Mesendoderm (in vitro differentiated cells): ENCODE results near the gene MYO1A.

Experiments
- DNase-seq: peaks from one replicate; pipeline ENCODE4 v3.0.0; 2013
- H2AK5ac ChIP-seq: 2 replicates; pipeline ENCODE4 v1.6.1; 2013; ENCODE audit warnings: low read length, inconsistent platforms
- H2BK120ac ChIP-seq: 2 replicates; pipeline ENCODE4 v1.6.1; 2013; ENCODE audit warnings: low read depth, mild to moderate bottlenecking, low read length, moderate library complexity, mixed read lengths
- H2BK15ac ChIP-seq: replicated peaks from 2 replicates; pipeline ENCODE4 v1.6.1; 2013; ENCODE audit warnings: low read depth, mild to moderate bottlenecking, moderate library complexity
- H2BK5ac ChIP-seq: 2 replicates; pipeline ENCODE4 v1.6.1; 2013; ENCODE audit warnings: low read length, inconsistent platforms
- H3K18ac ChIP-seq: 2 replicates; pipeline ENCODE4 v1.6.1; 2013; ENCODE audit warnings: mild to moderate bottlenecking, low read length, mixed read lengths
- H3K23ac ChIP-seq: one replicate; pipeline ENCODE4 v1.6.1; 2013; ENCODE audit warnings: low read length
- H3K27ac ChIP-seq: 2 replicates; pipeline ENCODE4 v1.5.1; 2013; ENCODE audit warnings: low read depth, mild to moderate bottlenecking, inconsistent platforms, low read length, moderate library complexity
- H3K27me3 ChIP-seq: 2 replicates; pipeline ENCODE4 v1.6.1; 2013; ENCODE audit warnings: low read length, control low read depth, mild to moderate bottlenecking, inconsistent platforms; ENCODE audit not compliant: insufficient read depth, poor library complexity
- H3K36me3 ChIP-seq: 2 replicates; pipeline ENCODE4 v1.6.1; 2013; ENCODE audit warnings: low read length, inconsistent platforms; ENCODE audit not compliant: control insufficient read depth, insufficient read depth
- H3K4ac ChIP-seq: one replicate; pipeline ENCODE4 v1.6.1; 2013; ENCODE audit warnings: low read depth, mild to moderate bottlenecking, low read length, moderate library complexity
- H3K4me1 ChIP-seq: 2 replicates; pipeline ENCODE4 v1.6.1; 2013; ENCODE audit warnings: low read depth, low read length, inconsistent platforms; ENCODE audit not compliant: control insufficient read depth
- H3K4me2 ChIP-seq: 2 replicates; pipeline ENCODE4 v1.6.1; 2013; ENCODE audit warnings: low read length
- H3K4me3 ChIP-seq: 2 replicates; pipeline ENCODE4 v1.5.1; 2013; ENCODE audit warnings: mild to moderate bottlenecking, low read length
- H3K56ac ChIP-seq: one replicate; pipeline ENCODE4 v1.6.1; 2013; ENCODE audit warnings: low read length
- H3K79me1 ChIP-seq: 2 replicates; pipeline ENCODE4 v1.6.1; 2013; ENCODE audit warnings: low read length, inconsistent platforms
- H3K79me2 ChIP-seq: 2 replicates; pipeline ENCODE4 v1.6.1; 2013; ENCODE audit warnings: mild to moderate bottlenecking, low read length; ENCODE audit not compliant: control insufficient read depth, insufficient read depth
- H3K9ac ChIP-seq: 2 replicates; pipeline ENCODE4 v1.6.1; 2013; ENCODE audit warnings: low read length, inconsistent platforms
- H4K5ac ChIP-seq: one replicate; pipeline ENCODE4 v1.6.1; 2013; ENCODE audit warnings: low read length
- H4K8ac ChIP-seq: one replicate; pipeline ENCODE4 v1.6.1; 2013; ENCODE audit warnings: low read depth, mild to moderate bottlenecking, control low read depth, low read length, moderate library complexity
- WGBS: extraction: QIAGEN DNeasy Blood & Tissue Kit; methylation state at CpG from one replicate; pipeline ENCODE4 v1.1.7; 2013; ENCODE audit warnings: low lambda C conversion rate, missing lambda C conversion rate; ENCODE audit not compliant: insufficient coverage; ENCODE audit errors: extremely low coverage; 5-methylcytosine and 5-hydroxymethylcytosine counted together

The MYO1A gene

GRCh38 chr12:57096099-57096572, 46.2 kb upstream of the MYO1A start:
- Histone ChIP-seq H3K56ac (no peak overlapping the region), H3K4me3 (no peak overlapping the region), H3K27ac (no peak overlapping the region), H4K5ac (no peak overlapping the region), H3K4me1 (peaks cover 7% of the 10 kb centered on the region), H3K79me2 (no peaks in the 10 kb centered on the region), H3K4me2 (no peak overlapping the region), H2AK5ac (no peak overlapping the region), H3K36me3 (peaks cover 12% of the 10 kb centered on the region), H3K23ac (no peak overlapping the region), H3K79me1 (no peaks in the 10 kb centered on the region), H3K18ac (no peak overlapping the region), H2BK120ac (no peak overlapping the region), H3K9ac (no peak overlapping the region), H3K27me3 (no peaks in the 10 kb centered on the region), H4K8ac (no peak overlapping the region), H2BK5ac (no peak overlapping the region), H2BK15ac (no peak overlapping the region), H3K4ac (no peak overlapping the region)
- no CpG with 5 or more reads among the region's 6 CpGs for WGBS
- DNase-seq: no peak

DNA sequence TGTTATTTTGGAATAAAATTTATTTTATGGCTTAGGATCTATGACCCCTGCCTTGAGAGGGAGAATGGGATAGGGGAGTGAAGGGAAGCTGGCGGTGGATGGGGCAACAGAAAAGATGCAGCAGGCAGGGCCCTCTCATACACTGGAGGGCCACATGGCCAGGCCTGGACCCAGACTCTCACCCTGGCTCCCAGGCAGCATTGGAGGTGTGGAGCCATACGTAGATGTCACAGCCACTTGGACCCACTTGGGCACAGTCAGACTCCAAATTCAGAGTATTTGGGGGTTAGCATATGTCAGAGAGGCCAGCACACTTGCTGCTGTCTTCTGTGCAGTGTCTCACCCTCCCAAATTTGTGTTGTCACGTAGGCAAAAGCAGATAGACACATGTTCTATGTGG, 45.5 kb upstream of the MYO1A start:
- H3K79me2 ChIP-seq: peaks cover 4% of the 10 kb centered on the region
- H3K27me3 ChIP-seq: no peaks in the 10 kb centered on the region
- no peak overlapping the region for H3K4me2 ChIP-seq
- H3K36me3 ChIP-seq: peaks cover 12% of the 10 kb centered on the region
- no peak for DNase-seq
- H3K4me3 ChIP-seq: no peak overlapping the region
- no peak overlapping the region for H2BK5ac ChIP-seq
- no peak overlapping the region for H4K8ac ChIP-seq
- H3K23ac ChIP-seq: no peak overlapping the region
- H3K4me1 ChIP-seq: peaks cover 7% of the 10 kb centered on the region
- H2BK15ac ChIP-seq: no peak overlapping the region
- H4K5ac ChIP-seq: no peak overlapping the region
- no peak overlapping the region for H3K18ac ChIP-seq
- H3K27ac ChIP-seq: no peak overlapping the region
- H2AK5ac ChIP-seq: no peak overlapping the region
- no peak overlapping the region for H3K4ac ChIP-seq
- no peak overlapping the region for H2BK120ac ChIP-seq
- no peak overlapping the region for H3K9ac ChIP-seq
- H3K79me1 ChIP-seq: peaks cover 5% of the 10 kb centered on the region
- H3K56ac ChIP-seq: no peak overlapping the region
- no CpG with 5 or more reads among the region's 3 CpGs for WGBS

- DNase-seq: no peak
- H3K18ac ChIP-seq: peak overlapping the region; percentile 28
- H3K79me2 ChIP-seq: peaks cover 7% of the 10 kb centered on the region
- peaks cover 5% of the 10 kb centered on the region for H3K79me1 ChIP-seq
- no peak overlapping the region for H3K4me3 ChIP-seq
- H3K36me3 ChIP-seq: peaks cover 12% of the 10 kb centered on the region
- no peak overlapping the region for H3K27ac ChIP-seq
- H3K23ac ChIP-seq: peak overlapping the region; percentile 84
- peak overlapping the region; percentile 64 for H3K9ac ChIP-seq
- H3K27me3 ChIP-seq: no peaks in the 10 kb centered on the region
- peak overlapping the region; percentile 17 for H3K4me2 ChIP-seq
- no peak overlapping the region for H2BK15ac ChIP-seq
- peak overlapping the region; percentile 88 for H3K56ac ChIP-seq
- H2BK120ac ChIP-seq: no peak overlapping the region
- H3K4me1 ChIP-seq: peaks cover 7% of the 10 kb centered on the region
- no peak overlapping the region for H4K5ac ChIP-seq
- H2BK5ac ChIP-seq: no peak overlapping the region
- no CpG with 5 or more reads among the region's 15 CpGs for WGBS
- peak overlapping the region; percentile 76 for H2AK5ac ChIP-seq
- H3K4ac ChIP-seq: no peak overlapping the region
- H4K8ac ChIP-seq: no peak overlapping the region
Measured at GRCh38 chr12:57094208-57095160, 44.6 kb upstream of the MYO1A start.

DNA sequence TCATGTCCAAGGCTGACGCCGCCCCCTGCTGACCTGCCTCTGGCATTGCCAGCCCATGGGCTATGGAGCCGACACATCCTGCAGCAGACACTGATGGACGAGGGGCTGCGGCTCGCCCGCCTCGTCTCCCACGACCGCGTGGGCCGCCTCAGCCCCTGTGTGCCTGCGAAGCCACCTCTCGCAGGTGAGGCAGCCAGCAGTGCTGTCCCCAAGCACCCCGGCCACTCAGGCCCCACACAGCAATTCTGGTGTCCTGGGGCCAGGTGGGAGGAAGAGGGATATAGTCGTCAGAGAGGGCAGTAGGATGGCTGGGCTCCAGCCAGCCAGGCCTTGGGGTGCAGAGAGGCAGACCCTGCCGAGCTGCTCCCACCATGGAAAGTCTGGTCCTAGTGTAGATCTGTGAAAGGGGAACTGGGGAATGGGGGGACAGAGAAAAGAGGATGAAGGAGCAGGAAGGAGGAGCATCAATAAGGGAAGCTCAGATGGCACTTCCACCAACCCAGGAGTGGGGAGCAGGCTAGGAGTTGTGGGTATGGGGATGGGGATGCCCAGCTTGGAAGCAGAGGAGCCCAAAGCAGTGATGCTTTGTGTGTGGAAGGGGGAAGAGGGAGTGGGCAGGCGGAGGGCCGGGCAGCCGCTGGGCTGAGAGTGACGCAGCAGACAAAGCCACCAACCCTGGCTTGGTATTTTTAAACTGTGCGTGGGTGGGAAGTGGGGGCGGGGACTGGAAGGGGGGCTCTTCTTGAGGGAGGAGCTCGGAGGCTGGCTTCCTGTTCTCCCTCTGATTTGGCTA, 43.7 kb upstream of the MYO1A start:
- H3K4ac ChIP-seq: no peak overlapping the region
- no peak overlapping the region for H4K5ac ChIP-seq

GRCh38 chr12:57092876-57093414, 43.0 kb upstream of the MYO1A start:
- no peaks in the 10 kb centered on the region for H3K27me3 ChIP-seq

More for the DNA sequence above, 43.7 kb upstream of the MYO1A start:
- Histone ChIP-seq H3K79me1 (peaks cover 6% of the 10 kb centered on the region), H3K56ac (peak overlapping the region; percentile 71), H4K8ac (no peak overlapping the region), H3K18ac (peak overlapping the region; percentile 28), H2BK5ac (peak overlapping the region; percentile 9), H3K27ac (peak overlapping the region; percentile 35), H2BK120ac (no peak overlapping the region), H3K23ac (peak overlapping the region; percentile 31), H3K36me3 (peaks cover 11% of the 10 kb centered on the region), H3K9ac (peak overlapping the region; percentile 61), H3K79me2 (peaks cover 8% of the 10 kb centered on the region), H2AK5ac (peak overlapping the region; percentile 79), H2BK15ac (no peak overlapping the region), H3K4me2 (no peak overlapping the region), H3K27me3 (no peaks in the 10 kb centered on the region), H3K4me3 (no peak overlapping the region), H3K4me1 (peaks cover 7% of the 10 kb centered on the region)
- no CpG with 5 or more reads among the region's 24 CpGs for WGBS
- peak; percentile 75 for DNase-seq

More at GRCh38 chr12:57092876-57093414, 43.0 kb upstream of the MYO1A start:
- H3K18ac ChIP-seq: no peak overlapping the region
- H3K79me1 ChIP-seq: peaks cover 6% of the 10 kb centered on the region
- no peak overlapping the region for H3K4ac ChIP-seq
- H3K9ac ChIP-seq: no peak overlapping the region
- no peak overlapping the region for H2BK15ac ChIP-seq
- no peak overlapping the region for H3K4me2 ChIP-seq
- no CpG with 5 or more reads among the region's 4 CpGs for WGBS
- peaks cover 8% of the 10 kb centered on the region for H3K79me2 ChIP-seq
- H3K56ac ChIP-seq: no peak overlapping the region
- no peak overlapping the region for H4K8ac ChIP-seq
- peaks cover 11% of the 10 kb centered on the region for H3K36me3 ChIP-seq
- no peak overlapping the region for H3K27ac ChIP-seq
- H4K5ac ChIP-seq: no peak overlapping the region
- H2AK5ac ChIP-seq: no peak overlapping the region
- H2BK120ac ChIP-seq: no peak overlapping the region
- no peak overlapping the region for H2BK5ac ChIP-seq
- DNase-seq: no peak
- H3K23ac ChIP-seq: no peak overlapping the region
- no peak overlapping the region for H3K4me3 ChIP-seq
- H3K4me1 ChIP-seq: peaks cover 7% of the 10 kb centered on the region
